Stimulated activated CD4-positive, alpha-beta T cell treated with anti-CD3 and anti-CD28 coated beads, Interleukin-1b, Interleukin-23, amount 100 ng/mL, for 48 hours (primary cell): ENCODE data around the gene GLIS1.

Experiments used
- DNase-seq: peaks from one replicate; pipeline ENCODE4 v3.0.0-alpha.2; 2020

Gene GLIS1

GRCh38 chr1:53514436-53514835 lies 224.5 kb downstream of the GLIS1 start:
- no peak for DNase-seq

DNA sequence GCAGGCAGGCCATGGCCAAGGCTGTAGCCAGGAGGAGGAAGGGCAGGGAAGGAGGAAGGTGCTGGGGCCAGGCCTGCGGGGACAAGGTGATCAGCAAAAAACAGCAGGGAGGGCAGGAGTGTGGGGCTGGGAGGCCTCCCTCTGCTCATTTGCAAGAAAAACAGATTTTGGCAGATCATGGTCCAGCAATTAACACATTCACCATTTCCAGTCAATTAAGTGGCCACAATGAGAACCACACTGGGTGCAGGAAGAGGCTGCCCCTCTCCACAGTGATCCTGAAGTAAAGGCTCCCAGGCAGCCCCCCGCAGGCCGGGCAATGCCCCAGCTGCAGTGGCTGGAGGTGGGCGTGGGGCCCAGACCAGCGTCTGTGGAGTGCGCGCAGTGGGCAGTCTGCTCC lies 225.1 kb downstream of the GLIS1 start:
- no peak for DNase-seq

GRCh38 chr1:53512807-53513755 lies 225.9 kb downstream of the GLIS1 start:
- no peak for DNase-seq

DNA sequence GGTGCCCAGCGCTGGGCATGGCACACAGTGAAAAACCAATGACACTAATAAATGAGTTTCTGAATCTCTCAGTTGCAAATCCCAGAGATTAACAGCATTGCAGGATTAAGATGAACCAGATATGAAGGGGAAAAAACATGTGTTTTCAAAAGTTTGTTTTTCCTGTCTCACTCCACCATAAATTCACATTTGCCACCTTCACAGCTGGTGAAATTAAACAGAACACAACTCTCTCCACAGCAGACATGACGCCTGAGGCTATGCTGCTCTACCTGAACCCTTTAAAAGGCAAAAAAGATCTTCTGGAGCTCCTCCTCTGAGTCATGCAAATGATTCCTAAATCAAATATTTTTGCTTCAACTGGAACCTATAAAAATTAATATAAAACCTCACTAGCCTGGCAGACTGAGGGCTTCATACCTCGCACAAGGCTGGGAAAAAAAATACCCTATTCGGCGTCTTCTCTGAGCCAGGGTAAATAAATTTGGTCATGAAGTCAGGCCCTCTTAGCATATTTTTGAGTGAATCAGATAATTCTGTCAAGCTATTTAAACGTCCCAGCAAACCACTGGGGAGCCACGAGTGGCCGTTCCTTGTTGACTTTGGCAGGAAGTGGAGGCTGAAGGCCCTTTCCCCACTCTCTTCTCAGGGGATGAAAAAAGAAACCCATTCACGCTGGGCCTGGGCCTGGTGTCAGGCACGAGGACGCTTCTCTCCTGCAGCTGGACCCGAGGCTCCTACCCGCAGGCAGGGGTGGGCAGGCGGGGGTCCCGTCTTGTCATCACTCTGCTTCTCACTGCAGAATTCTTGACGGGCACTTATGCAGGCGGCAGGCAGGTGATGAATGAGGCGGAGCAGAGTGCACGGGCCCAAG lies 226.8 kb downstream of the GLIS1 start:
- no peak for DNase-seq

GRCh38 chr1:53511323-53511932 lies 227.5 kb downstream of the GLIS1 start:
- no peak for DNase-seq

DNA sequence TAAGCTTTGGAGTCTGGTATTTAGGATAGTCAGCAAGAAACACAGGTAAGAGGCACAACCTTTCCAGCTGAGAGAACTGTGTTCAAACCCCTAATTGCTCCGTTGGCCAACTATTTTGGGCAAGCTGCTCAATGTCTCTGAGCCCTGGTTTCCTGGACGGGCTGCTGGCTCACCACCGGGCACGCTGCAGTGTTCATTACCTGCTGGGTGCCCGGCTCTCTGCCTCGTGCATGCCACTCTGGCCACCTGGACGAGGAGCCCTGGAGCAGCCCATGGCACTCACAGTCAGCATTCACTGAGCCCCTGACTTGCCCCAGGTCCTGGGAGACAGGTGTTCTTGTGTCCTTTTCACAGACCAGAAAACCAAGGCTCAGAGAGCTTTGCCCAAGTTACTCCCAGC lies 228.7 kb downstream of the GLIS1 start:
- no peak for DNase-seq

DNA sequence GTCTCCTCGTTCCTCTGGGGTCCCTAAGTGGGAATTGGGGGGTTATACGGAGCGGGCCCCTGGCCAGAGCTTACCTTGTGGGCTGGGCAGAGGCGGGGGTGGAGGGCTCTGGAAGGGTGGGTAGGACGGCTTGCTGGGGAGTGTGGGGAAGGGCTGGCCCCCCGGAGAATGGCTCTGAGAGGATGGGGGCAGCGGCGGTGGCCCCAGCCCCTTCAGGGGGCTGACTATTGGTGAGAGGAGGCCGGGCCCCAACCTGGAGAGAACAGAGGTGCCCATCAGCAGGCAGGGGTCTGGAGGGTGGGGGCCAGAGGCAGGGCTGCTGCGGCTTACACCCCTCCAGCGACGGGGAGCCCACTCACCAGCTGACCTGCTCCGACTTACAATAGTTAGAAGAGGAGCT lies 229.2 kb downstream of the GLIS1 start:
- DNase-seq: no peak

DNA sequence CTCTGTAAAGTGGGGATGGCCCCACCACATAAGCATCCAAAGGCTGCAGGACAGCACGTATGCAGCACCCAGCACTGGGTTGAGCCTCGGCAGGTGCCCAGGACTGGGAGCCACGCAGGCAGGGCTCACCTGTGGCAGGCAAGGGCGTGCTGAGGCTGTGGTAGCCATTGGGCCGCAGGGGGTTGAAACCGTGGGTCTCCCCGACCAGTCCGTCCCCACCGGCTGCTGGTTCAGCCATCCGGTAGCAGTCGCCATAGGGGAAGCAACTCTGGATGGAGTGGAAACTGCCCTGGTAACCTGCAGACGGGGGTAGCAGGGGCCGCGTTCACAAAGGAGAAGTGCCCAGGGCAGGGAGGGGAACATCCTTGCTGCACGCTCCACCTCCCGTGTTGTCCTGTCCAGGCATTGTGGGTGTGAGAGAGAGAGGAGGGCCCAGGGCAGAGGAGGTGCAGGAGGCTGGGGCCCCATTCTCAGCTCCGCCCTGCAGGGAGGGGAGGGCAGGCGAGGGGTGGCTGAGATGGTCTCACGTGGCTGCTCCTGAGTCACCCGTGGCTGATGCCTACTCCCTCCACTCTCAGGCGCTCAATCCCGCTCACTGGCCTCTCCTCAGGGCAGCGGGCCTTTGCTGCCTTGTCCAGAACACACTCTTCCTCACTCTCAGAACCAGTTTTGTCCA lies 229.8 kb downstream of the GLIS1 start:
- no peak for DNase-seq

- no peak for DNase-seq
Observed at GRCh38 chr1:53508056-53508990, 230.6 kb downstream of the GLIS1 start.

- DNase-seq: no peak
Observed at GRCh38 chr1:53507116-53507820, 231.7 kb downstream of the GLIS1 start.

DNA sequence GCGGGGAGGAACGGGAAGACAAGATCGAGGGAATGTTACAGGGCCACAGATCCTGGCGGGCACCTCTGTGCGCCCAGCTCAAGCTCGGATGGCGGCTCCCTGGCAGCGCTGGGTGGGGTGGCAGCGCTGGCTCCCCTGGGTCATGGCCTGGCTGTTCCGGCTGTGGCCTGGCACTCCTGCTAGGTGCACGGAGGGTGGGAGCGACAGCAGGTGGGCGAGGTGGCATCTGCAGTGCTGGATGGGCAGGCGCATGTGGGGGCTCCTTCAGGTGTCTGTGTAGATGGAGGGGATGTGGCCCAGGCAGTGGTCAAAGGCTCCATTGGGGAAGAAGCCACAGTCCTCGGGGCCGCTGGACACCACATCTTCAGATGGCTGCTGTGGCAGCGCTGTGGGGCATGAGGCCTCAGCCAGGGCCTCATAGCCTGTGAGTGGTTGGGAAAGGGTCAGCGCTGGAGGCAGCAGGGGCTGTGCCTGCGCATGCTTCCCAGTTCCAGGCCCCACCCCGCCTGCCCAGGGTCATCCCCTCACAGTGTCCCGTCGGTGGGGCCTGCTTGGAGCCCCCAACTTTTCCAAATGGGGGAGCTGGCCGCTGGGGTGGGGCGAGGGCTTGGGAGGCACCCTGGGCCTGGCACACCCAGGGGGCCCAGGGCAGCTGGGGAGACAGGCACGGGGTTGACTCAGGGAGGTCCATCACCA lies 232.5 kb downstream of the GLIS1 start:
- no peak for DNase-seq

DNA sequence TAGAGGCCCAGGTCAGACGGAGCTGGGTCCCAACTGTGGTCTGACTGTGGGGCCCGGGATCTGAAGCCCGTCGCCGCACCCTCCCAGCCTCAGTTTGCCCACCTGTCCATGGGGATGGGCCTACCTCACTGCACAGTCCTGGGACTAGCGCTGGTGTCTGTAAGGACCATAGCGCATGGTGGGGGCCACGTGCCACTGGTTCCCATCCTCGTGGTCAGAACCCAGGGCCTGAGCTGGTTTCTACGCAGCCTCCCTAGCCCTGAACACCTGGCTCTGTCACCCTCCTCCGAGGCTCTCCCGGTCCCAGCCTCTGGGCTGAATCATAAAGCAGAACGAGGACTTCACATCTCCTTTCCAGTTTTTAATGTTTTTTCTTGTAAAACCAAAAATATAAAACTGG lies 233.1 kb downstream of the GLIS1 start:
- DNase-seq: no peak

DNA sequence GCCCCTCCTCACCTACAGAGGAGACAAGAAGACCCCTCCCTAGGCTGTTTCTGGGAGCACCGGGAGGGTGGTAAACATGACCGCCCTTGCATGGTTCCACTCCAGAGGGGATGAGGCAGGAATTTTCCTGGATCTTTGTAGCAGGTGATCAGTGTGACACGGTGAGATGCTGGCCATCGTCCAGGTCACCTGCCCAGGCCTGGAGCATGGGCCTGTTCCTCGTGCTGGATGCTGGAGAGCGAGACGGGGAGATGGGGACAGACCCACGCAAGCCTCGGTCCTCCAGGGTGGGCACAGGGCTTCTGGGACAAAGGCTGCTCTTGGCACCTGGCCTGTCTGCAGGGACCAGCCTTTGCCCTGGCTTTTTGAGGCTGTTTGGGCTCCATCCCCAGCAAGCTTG lies 233.6 kb downstream of the GLIS1 start:
- no peak for DNase-seq

DNA sequence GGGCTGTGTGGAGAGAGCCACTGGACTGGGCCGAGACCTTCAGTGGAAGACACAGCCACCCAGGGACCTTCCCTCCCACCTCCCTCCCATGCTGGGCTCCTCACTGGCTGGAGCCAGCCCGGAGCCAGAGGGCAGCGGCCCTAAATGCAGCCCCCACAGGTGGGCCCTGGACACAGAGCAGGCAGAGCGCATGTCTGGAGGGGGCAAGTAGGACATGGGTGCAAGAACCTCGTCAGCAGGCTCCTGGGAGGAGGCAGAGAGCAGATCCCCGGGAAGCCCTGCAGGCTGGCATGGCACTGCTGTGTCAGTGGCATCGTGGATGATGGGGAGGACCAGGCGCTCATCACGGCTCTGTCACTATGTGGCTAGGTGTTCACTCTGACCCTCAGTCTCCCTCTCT lies 234.1 kb downstream of the GLIS1 start:
- no peak for DNase-seq

GRCh38 chr1:53503433-53504217 lies 235.3 kb downstream of the GLIS1 start:
- no peak for DNase-seq

- no peak for DNase-seq
Observed at GRCh38 chr1:53502641-53503432, 236.1 kb downstream of the GLIS1 start.

GRCh38 chr1:53501065-53502005 lies 237.6 kb downstream of the GLIS1 start:
- no peak for DNase-seq
